ENCODE data around the gene COG6. TPM values are rescaled to one million over a fixed set of nuclear protein-coding genes. Genes with fewer than 3 reads are reported as not detected.

The COG6 gene
- total RNA-seq, 2 donors from 2014 or later = 34.4 to 43.0 TPM

- Histone ChIP-seq H3K9ac (ENCODE audit: extremely low read depth, low read length, poor library complexity, severe bottlenecking) (no peak overlapping the region), H3K4me3 (ENCODE audit: low read length) (no peak overlapping the region), H3K27ac (ENCODE audit: low read depth, low read length) (no peak overlapping the region), H3K9me3 (ENCODE audit: control insufficient read depth, low read length) (peaks cover 12% of the 10 kb centered on the region), H3K4me1 (ENCODE audit: control insufficient read depth, insufficient read depth, low read length) (no peaks in the 10 kb centered on the region), H3K36me3 (ENCODE audit: control insufficient read depth, insufficient read depth, low read length) (no peaks in the 10 kb centered on the region), H3K27me3 (ENCODE audit: control insufficient read depth, insufficient read depth, low read length, poor library complexity, severe bottlenecking) (peaks cover 6% of the 10 kb centered on the region)
- no peak for DNase-seq
- Mint-ChIP-seq H3K27ac (no peak overlapping the region), H3K4me3 (no peak overlapping the region), H3K9me3 (peaks cover 1% of the 10 kb centered on the region), H3K36me3 (ENCODE audit: low read depth) (no peaks in the 10 kb centered on the region), H3K27me3 (ENCODE audit: insufficient read depth) (no peaks in the 10 kb centered on the region), H3K4me1 (peaks cover 10% of the 10 kb centered on the region)
- 86% methylated on average over 1 of the region's 1 CpG; no CpG with 5 or more reads in 1 of the 2 experiments for WGBS, 2 experiments (ENCODE audit: insufficient coverage in 1 of 2, insufficient read length in 1 of 2)
- TF ChIP-seq CTCF (conservative IDR thresholded peaks at IDR 0.05) = no peak
These were observed 127.6 kb downstream of the COG6 start for GRCh38 chr13:39783051-39783450.

- H3K4me1 Mint-ChIP-seq = peaks cover 6% of the 10 kb centered on the region
- no peaks in the 10 kb centered on the region for H3K27me3 Mint-ChIP-seq (ENCODE audit: insufficient read depth)
- H3K9me3 Mint-ChIP-seq = peaks cover 13% of the 10 kb centered on the region
- H3K27me3 ChIP-seq (ENCODE audit: control insufficient read depth, insufficient read depth, low read length, poor library complexity, severe bottlenecking) = peaks cover 6% of the 10 kb centered on the region
- H3K4me1 ChIP-seq (ENCODE audit: control insufficient read depth, insufficient read depth, low read length) = no peaks in the 10 kb centered on the region
- no peak for DNase-seq
- H3K9me3 ChIP-seq (ENCODE audit: control insufficient read depth, low read length) = peaks cover 16% of the 10 kb centered on the region
- 67 to 92% methylated on average over 1 of the region's 1 CpG for WGBS, 2 experiments (ENCODE audit: insufficient coverage in 1 of 2, insufficient read length in 1 of 2)
- H3K9ac ChIP-seq (ENCODE audit: extremely low read depth, low read length, poor library complexity, severe bottlenecking) = no peak overlapping the region
- H3K4me3 Mint-ChIP-seq = no peak overlapping the region
- no peaks in the 10 kb centered on the region for H3K36me3 ChIP-seq (ENCODE audit: control insufficient read depth, insufficient read depth, low read length)
- H3K27ac ChIP-seq (ENCODE audit: low read depth, low read length) = no peak overlapping the region
- no peak for TF ChIP-seq CTCF (conservative IDR thresholded peaks at IDR 0.05)
- no peak overlapping the region for H3K4me3 ChIP-seq (ENCODE audit: low read length)
- peaks cover 4% of the 10 kb centered on the region for H3K36me3 Mint-ChIP-seq (ENCODE audit: low read depth)
- H3K27ac Mint-ChIP-seq = no peak overlapping the region
These were observed 128.9 kb downstream of the COG6 start for GRCh38 chr13:39784347-39784746.

- no peak overlapping the region for H3K9ac ChIP-seq (ENCODE audit: extremely low read depth, low read length, poor library complexity, severe bottlenecking)
- Mint-ChIP-seq H3K27me3 (ENCODE audit: insufficient read depth) (no peaks in the 10 kb centered on the region), H3K36me3 (ENCODE audit: low read depth) (peaks cover 9% of the 10 kb centered on the region), H3K4me3 (no peak overlapping the region), H3K27ac (no peak overlapping the region), H3K4me1 (peaks cover 6% of the 10 kb centered on the region), H3K9me3 (peaks cover 22% of the 10 kb centered on the region)
- no peak overlapping the region for H3K4me3 ChIP-seq (ENCODE audit: low read length)
- H3K36me3 ChIP-seq (ENCODE audit: control insufficient read depth, insufficient read depth, low read length) = no peaks in the 10 kb centered on the region
- no peaks in the 10 kb centered on the region for H3K27me3 ChIP-seq (ENCODE audit: control insufficient read depth, insufficient read depth, low read length, poor library complexity, severe bottlenecking)
- WGBS, 2 experiments (ENCODE audit: insufficient coverage in 1 of 2, insufficient read length in 1 of 2) = 79 to 88% methylated on average over 4 of the region's 4 CpGs
- H3K9me3 ChIP-seq (ENCODE audit: control insufficient read depth, low read length) = peaks cover 31% of the 10 kb centered on the region
- DNase-seq = no peak
- H3K4me1 ChIP-seq (ENCODE audit: control insufficient read depth, insufficient read depth, low read length) = no peaks in the 10 kb centered on the region
- TF ChIP-seq CTCF (conservative IDR thresholded peaks at IDR 0.05) = no peak
- H3K27ac ChIP-seq (ENCODE audit: low read depth, low read length) = no peak overlapping the region
These were observed 130.6 kb downstream of the COG6 start for GRCh38 chr13:39786091-39786490.

All from endodermal cell (in vitro differentiated cells).